HCT116 (cell line): Measurements from ENCODE around the gene CD7.

Experiments
- CTCF ChIP-seq, 3 experiments: fragments of 200-600 bp in 1 of 3; sonication (generic) in 1 of 3; IDR thresholded peaks in 2 of 3; conservative IDR thresholded peaks in 1 of 3; 2 replicates each; pipeline ENCODE4 v1.5.1; 2012 to 2017; ENCODE audit warnings: low read depth in 2 of 3, low read length in 2 of 3, antibody characterized with exemption in 1 of 3, borderline replicate concordance in 1 of 3, control low read depth in 1 of 3, mild to moderate bottlenecking in 1 of 3, mixed read lengths in 1 of 3, mixed run types in 1 of 3, moderate library complexity in 1 of 3; ENCODE audit not compliant: insufficient read depth in 1 of 3
- EZH2 ChIP-seq: fragments of 200-600 bp; sonication (generic); IDR thresholded peaks from 2 replicates; pipeline ENCODE4 v1.6.1; 2017; ENCODE audit warnings: antibody characterized with exemption, mixed run types
- FOSL1 ChIP-seq: IDR thresholded peaks from 2 replicates; pipeline ENCODE4 v1.6.1; 2012; ENCODE audit warnings: low read depth
- RAD21 ChIP-seq: IDR thresholded peaks from 2 replicates; pipeline ENCODE4 v1.6.1; 2012; ENCODE audit warnings: low read depth, mild to moderate bottlenecking

- TF ChIP-seq CTCF (IDR thresholded peaks at IDR 0.05 in 2 of 3, conservative IDR thresholded peaks at IDR 0.05 in 1 of 3; ENCODE audit: borderline replicate concordance in 1 of 3, insufficient read depth in 1 of 3, low read depth in 2 of 3, low read length in 2 of 3) (no peak), EZH2 (no peak), FOSL1 (no peak), RAD21 (no peak)
These were observed 17.4 kb upstream of the CD7 start for GRCh38 chr17:82334622-82335394.
